ENCODE measurements around the gene NT5C1A. TPM values are rescaled to one million over a fixed set of nuclear protein-coding genes. Genes with fewer than 3 reads are reported as not detected.

Gene NT5C1A
- not detected in 2 replicates for total RNA-seq

- DNase-seq (ENCODE audit: low read depth, low spot score), result no peak
These were observed at the start of gene NT5C1A for GRCh38 chr1:39671793-39672550. TSS of gene NT5C1A (minus strand) at chr1:39672107. CDS start at chr1:39672038, 69 bp downstream.

- no peak for DNase-seq (ENCODE audit: low read depth, low spot score)
These were observed 49.8 kb upstream of the NT5C1A start for GRCh38 chr1:39721664-39722063.

GRCh38 chr1:39720094-39720999 is 48.4 kb upstream of the NT5C1A start:
- no peak for DNase-seq (ENCODE audit: low read depth, low spot score)

GRCh38 chr1:39717809-39718208 is 45.9 kb upstream of the NT5C1A start:
- DNase-seq (ENCODE audit: low read depth, low spot score), result no peak

GRCh38 chr1:39713557-39713956 is 41.6 kb upstream of the NT5C1A start:
- DNase-seq (ENCODE audit: low read depth, low spot score), result no peak

GRCh38 chr1:39711966-39712340 is 40.0 kb upstream of the NT5C1A start:
- no peak for DNase-seq (ENCODE audit: low read depth, low spot score)

GRCh38 chr1:39711104-39711965 is 39.4 kb upstream of the NT5C1A start:
- no peak for DNase-seq (ENCODE audit: low read depth, low spot score)

- no peak for DNase-seq (ENCODE audit: low read depth, low spot score)
These were observed 35.6 kb upstream of the NT5C1A start for GRCh38 chr1:39707506-39707905.

GRCh38 chr1:39704757-39705156 is 32.9 kb upstream of the NT5C1A start:
- DNase-seq (ENCODE audit: low read depth, low spot score), result no peak

GRCh38 chr1:39701049-39701439 is 29.1 kb upstream of the NT5C1A start:
- DNase-seq (ENCODE audit: low read depth, low spot score), result no peak

GRCh38 chr1:39700348-39700747 is 28.4 kb upstream of the NT5C1A start:
- no peak for DNase-seq (ENCODE audit: low read depth, low spot score)

- no peak for DNase-seq (ENCODE audit: low read depth, low spot score)
These were observed 27.5 kb upstream of the NT5C1A start for GRCh38 chr1:39699419-39699818.

GRCh38 chr1:39698568-39698967 is 26.7 kb upstream of the NT5C1A start:
- no peak for DNase-seq (ENCODE audit: low read depth, low spot score)

GRCh38 chr1:39696448-39696847 is 24.5 kb upstream of the NT5C1A start:
- no peak for DNase-seq (ENCODE audit: low read depth, low spot score)

- DNase-seq (ENCODE audit: low read depth, low spot score), result no peak
These were observed 23.1 kb upstream of the NT5C1A start for GRCh38 chr1:39695016-39695415.

- no peak for DNase-seq (ENCODE audit: low read depth, low spot score)
These were observed 22.1 kb upstream of the NT5C1A start for GRCh38 chr1:39694026-39694425.

GRCh38 chr1:39692152-39693074 is 20.5 kb upstream of the NT5C1A start:
- no peak for DNase-seq (ENCODE audit: low read depth, low spot score)

- DNase-seq (ENCODE audit: low read depth, low spot score), result no peak
These were observed 19.7 kb upstream of the NT5C1A start, which contains the start of gene HPCAL4 for GRCh38 chr1:39691383-39692151. TSS of gene HPCAL4 (minus strand) at chr1:39691433. CDS start at chr1:39684603, 6,830 bp downstream.

GRCh38 chr1:39690794-39691382 is 19.0 kb upstream of the NT5C1A start:
- no peak for DNase-seq (ENCODE audit: low read depth, low spot score)

Measured in pulmonary artery endothelial cell (primary cell).